ENCODE measurements around the gene FN1.

- no peak for TF ChIP-seq ZFX (IDR thresholded peaks at IDR 0.05)
- TF ChIP-seq, protein P1, sequence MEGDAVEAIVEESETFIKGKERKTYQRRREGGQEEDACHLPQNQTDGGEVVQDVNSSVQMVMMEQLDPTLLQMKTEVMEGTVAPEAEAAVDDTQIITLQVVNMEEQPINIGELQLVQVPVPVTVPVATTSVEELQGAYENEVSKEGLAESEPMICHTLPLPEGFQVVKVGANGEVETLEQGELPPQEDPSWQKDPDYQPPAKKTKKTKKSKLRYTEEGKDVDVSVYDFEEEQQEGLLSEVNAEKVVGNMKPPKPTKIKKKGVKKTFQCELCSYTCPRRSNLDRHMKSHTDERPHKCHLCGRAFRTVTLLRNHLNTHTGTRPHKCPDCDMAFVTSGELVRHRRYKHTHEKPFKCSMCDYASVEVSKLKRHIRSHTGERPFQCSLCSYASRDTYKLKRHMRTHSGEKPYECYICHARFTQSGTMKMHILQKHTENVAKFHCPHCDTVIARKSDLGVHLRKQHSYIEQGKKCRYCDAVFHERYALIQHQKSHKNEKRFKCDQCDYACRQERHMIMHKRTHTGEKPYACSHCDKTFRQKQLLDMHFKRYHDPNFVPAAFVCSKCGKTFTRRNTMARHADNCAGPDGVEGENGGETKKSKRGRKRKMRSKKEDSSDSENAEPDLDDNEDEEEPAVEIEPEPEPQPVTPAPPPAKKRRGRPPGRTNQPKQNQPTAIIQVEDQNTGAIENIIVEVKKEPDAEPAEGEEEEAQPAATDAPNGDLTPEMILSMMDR (conservative IDR thresholded peaks at IDR 0.05) = no peak
These were observed 36.7 kb downstream of the FN1 start for GRCh38 chr2:215399067-215399716.

Data from C4-2B (cell line).